Measurements from ENCODE around the gene CEP295NL.
"Not testable (repeated sequence)": the region's sequence is repeated elsewhere in the genome, so short reads cannot be mapped to it uniquely, and the experiment has no call there.

The CEP295NL gene

GRCh38 chr17:78903101-78903779 lies at the start of gene CEP295NL:
TSS of gene CEP295NL (minus strand) at chr17:78903201. CDS start at chr17:78901828, 1,373 bp downstream.
- no peak for FAIRE-seq

GRCh38 chr17:78952706-78953105 lies 49.7 kb upstream of the CEP295NL start:
- FAIRE-seq: no peak

- FAIRE-seq: no peak
Observed at GRCh38 chr17:78951967-78952551, 49.1 kb upstream of the CEP295NL start.

GRCh38 chr17:78950870-78951269 lies 47.9 kb upstream of the CEP295NL start:
- FAIRE-seq: no peak

GRCh38 chr17:78947235-78948149 lies 44.5 kb upstream of the CEP295NL start:
- FAIRE-seq: no peak

GRCh38 chr17:78946631-78947030 lies 43.6 kb upstream of the CEP295NL start:
- FAIRE-seq: no peak

GRCh38 chr17:78946131-78946530 lies 43.1 kb upstream of the CEP295NL start:
- FAIRE-seq: no peak

- FAIRE-seq: not testable (repeated sequence)
Observed at GRCh38 chr17:78945455-78945854, 42.5 kb upstream of the CEP295NL start.

- no peak for FAIRE-seq
Observed at GRCh38 chr17:78944956-78945355, 42.0 kb upstream of the CEP295NL start.

- FAIRE-seq: no peak
Observed at GRCh38 chr17:78944026-78944425, 41.0 kb upstream of the CEP295NL start.

GRCh38 chr17:78940708-78941107 lies 37.7 kb upstream of the CEP295NL start:
- no peak for FAIRE-seq

GRCh38 chr17:78940258-78940657 lies 37.3 kb upstream of the CEP295NL start:
- FAIRE-seq: no peak

GRCh38 chr17:78939615-78940014 lies 36.6 kb upstream of the CEP295NL start:
- no peak for FAIRE-seq

- no peak for FAIRE-seq
Observed at GRCh38 chr17:78937561-78937960, 34.6 kb upstream of the CEP295NL start.

GRCh38 chr17:78935419-78936323 lies 32.7 kb upstream of the CEP295NL start:
- no peak for FAIRE-seq

GRCh38 chr17:78934681-78935418 lies 31.8 kb upstream of the CEP295NL start:
- no peak for FAIRE-seq

- no peak for FAIRE-seq
Observed at GRCh38 chr17:78933959-78934568, 31.1 kb upstream of the CEP295NL start.

GRCh38 chr17:78933025-78933958 lies 30.3 kb upstream of the CEP295NL start:
- no peak for FAIRE-seq

- no peak for FAIRE-seq
Observed at GRCh38 chr17:78929908-78930775, 27.1 kb upstream of the CEP295NL start.

Data from A204.1 (cell line).